ENCODE results near the gene TIGD7. TPM values are rescaled to one million over a fixed set of nuclear protein-coding genes. Genes with fewer than 3 reads are reported as not detected.

TIGD7 gene
- total RNA-seq, 2 experiments from 2014 or later: 4.0 to 4.7 TPM

- Mint-ChIP-seq H3K4me3 (no peak overlapping the region), H3K4me1 (ENCODE audit: low read depth) (no peaks in the 10 kb centered on the region), H3K9me3 (peaks cover 11% of the 10 kb centered on the region), H3K27ac (no peak overlapping the region), H3K36me3 (ENCODE audit: low read depth) (peaks cover 4% of the 10 kb centered on the region), H3K27me3 (no peaks in the 10 kb centered on the region)
- ChIA-PET CTCF (no interaction called here), POLR2A (no interaction called here)
- ATAC-seq (no peak), DNase-seq (no peak)
- TF ChIP-seq, protein P1, sequence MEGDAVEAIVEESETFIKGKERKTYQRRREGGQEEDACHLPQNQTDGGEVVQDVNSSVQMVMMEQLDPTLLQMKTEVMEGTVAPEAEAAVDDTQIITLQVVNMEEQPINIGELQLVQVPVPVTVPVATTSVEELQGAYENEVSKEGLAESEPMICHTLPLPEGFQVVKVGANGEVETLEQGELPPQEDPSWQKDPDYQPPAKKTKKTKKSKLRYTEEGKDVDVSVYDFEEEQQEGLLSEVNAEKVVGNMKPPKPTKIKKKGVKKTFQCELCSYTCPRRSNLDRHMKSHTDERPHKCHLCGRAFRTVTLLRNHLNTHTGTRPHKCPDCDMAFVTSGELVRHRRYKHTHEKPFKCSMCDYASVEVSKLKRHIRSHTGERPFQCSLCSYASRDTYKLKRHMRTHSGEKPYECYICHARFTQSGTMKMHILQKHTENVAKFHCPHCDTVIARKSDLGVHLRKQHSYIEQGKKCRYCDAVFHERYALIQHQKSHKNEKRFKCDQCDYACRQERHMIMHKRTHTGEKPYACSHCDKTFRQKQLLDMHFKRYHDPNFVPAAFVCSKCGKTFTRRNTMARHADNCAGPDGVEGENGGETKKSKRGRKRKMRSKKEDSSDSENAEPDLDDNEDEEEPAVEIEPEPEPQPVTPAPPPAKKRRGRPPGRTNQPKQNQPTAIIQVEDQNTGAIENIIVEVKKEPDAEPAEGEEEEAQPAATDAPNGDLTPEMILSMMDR (IDR thresholded peaks at IDR 0.05): no peak
- intact Hi-C loops (cut with micrococcal nuclease): no loop called here
Observed at GRCh38 chr16:3328643-3329042, 23.4 kb upstream of the TIGD7 start.

GRCh38 chr16:3328104-3328503 lies 22.9 kb upstream of the TIGD7 start:
- CTCF ChIA-PET: no interaction called here
- Mint-ChIP-seq H3K9me3 (peaks cover 14% of the 10 kb centered on the region), H3K27me3 (no peaks in the 10 kb centered on the region), H3K36me3 (ENCODE audit: low read depth) (peaks cover 4% of the 10 kb centered on the region), H3K27ac (no peak overlapping the region), H3K4me3 (no peak overlapping the region), H3K4me1 (ENCODE audit: low read depth) (no peaks in the 10 kb centered on the region)
- intact Hi-C loops (cut with micrococcal nuclease): no loop called here
- TF ChIP-seq, protein P1 (IDR thresholded peaks at IDR 0.05): no peak
- POLR2A ChIA-PET: no interaction called here
- DNase-seq (no peak), ATAC-seq (no peak)

- Mint-ChIP-seq H3K4me1 (ENCODE audit: low read depth) (no peaks in the 10 kb centered on the region), H3K36me3 (ENCODE audit: low read depth) (peaks cover 4% of the 10 kb centered on the region), H3K4me3 (no peak overlapping the region), H3K27ac (no peak overlapping the region), H3K27me3 (no peaks in the 10 kb centered on the region), H3K9me3 (peaks cover 20% of the 10 kb centered on the region)
- ChIA-PET CTCF (no interaction called here), POLR2A (no interaction called here)
- ATAC-seq (no peak), DNase-seq (no peak)
- intact Hi-C loops (cut with micrococcal nuclease): no loop called here
- TF ChIP-seq, protein P1 (IDR thresholded peaks at IDR 0.05): no peak
Observed at GRCh38 chr16:3327514-3327913, 22.3 kb upstream of the TIGD7 start.

DNA sequence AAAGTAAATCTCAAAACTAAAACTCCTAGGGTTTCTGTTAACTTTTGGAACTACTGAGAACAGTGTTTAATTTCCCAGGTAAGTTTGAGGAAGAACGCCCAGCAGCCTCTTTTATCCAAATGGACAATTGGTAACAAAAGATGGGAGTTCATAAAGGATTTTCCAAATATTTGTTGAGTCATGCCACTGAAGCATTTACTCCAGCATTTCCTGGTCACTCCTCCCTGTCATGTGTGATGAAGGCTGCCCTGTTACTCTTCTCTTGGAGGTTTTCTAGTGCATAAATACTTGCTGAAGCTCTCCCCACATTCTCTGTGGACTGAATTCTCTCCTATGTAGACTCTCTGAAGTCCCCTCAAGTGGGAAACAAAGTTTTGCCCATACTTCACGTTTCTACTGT lies 16.6 kb upstream of the TIGD7 start:
- ATAC-seq: no peak
- H3K36me3 Mint-ChIP-seq (ENCODE audit: low read depth): peaks cover 34% of the 10 kb centered on the region
- no peak for DNase-seq
- no peaks in the 10 kb centered on the region for H3K27me3 Mint-ChIP-seq
- no peak overlapping the region for H3K4me3 Mint-ChIP-seq
- TF ChIP-seq, protein P1 (IDR thresholded peaks at IDR 0.05): no peak
- CTCF ChIA-PET: no interaction called here
- H3K9me3 Mint-ChIP-seq: peaks cover 56% of the 10 kb centered on the region
- H3K4me1 Mint-ChIP-seq (ENCODE audit: low read depth): no peaks in the 10 kb centered on the region
- intact Hi-C loops (cut with micrococcal nuclease): no loop called here
- POLR2A ChIA-PET: no interaction called here
- H3K27ac Mint-ChIP-seq: no peak overlapping the region

- Mint-ChIP-seq H3K4me1 (ENCODE audit: low read depth) (no peaks in the 10 kb centered on the region), H3K27me3 (no peaks in the 10 kb centered on the region), H3K4me3 (no peak overlapping the region), H3K9me3 (peaks cover 78% of the 10 kb centered on the region), H3K27ac (no peak overlapping the region), H3K36me3 (ENCODE audit: low read depth) (peaks cover 73% of the 10 kb centered on the region)
- ChIA-PET POLR2A (interaction anchor here (1.2 to 1.5 kb wide), 3 partner anchors 11 to 112 kb away, joined by 3 to 7 read pairs (median 3); partner anchors contain the start of genes TIGD7 and ZNF75A), CTCF (no interaction called here)
- intact Hi-C loops (cut with micrococcal nuclease): no loop called here
- DNase-seq (no peak), ATAC-seq (no peak)
- TF ChIP-seq, protein P1 (IDR thresholded peaks at IDR 0.05): no peak
Observed at GRCh38 chr16:3317315-3317999, 12.2 kb upstream of the TIGD7 start.

Data from activated CD8-positive, alpha-beta T cell treated with anti-CD3 and anti-CD28 coated beads for 36 hours (primary cell).